Nephron (organoid): Measurements from ENCODE around the gene CCSER1.
"Not testable (repeated sequence)": the region's sequence is repeated elsewhere in the genome, so short reads cannot be mapped to it uniquely, and the experiment has no call there.

Experiments used
- H3K27ac Mint-ChIP-seq, 3 experiments: 2 replicates each; pipeline ENCODE4 v1.8.0; 2020; ENCODE audit warnings: mixed read lengths in 3 of 3, mild to moderate bottlenecking in 2 of 3, moderate library complexity in 1 of 3
- H3K27me3 Mint-ChIP-seq: 2 replicates; pipeline ENCODE4 v1.8.0; 2021; ENCODE audit warnings: low read depth, mild to moderate bottlenecking, moderate library complexity, mixed read lengths
- H3K36me3 Mint-ChIP-seq: 2 replicates; pipeline ENCODE4 v1.8.0; 2020; ENCODE audit warnings: low read depth, mixed read lengths
- H3K4me1 Mint-ChIP-seq: 2 replicates; pipeline ENCODE4 v1.8.0; 2020; ENCODE audit warnings: mixed read lengths
- H3K4me3 Mint-ChIP-seq, 3 experiments: 2 replicates each; pipeline ENCODE4 v1.8.0; 2020; ENCODE audit warnings: mild to moderate bottlenecking in 3 of 3, mixed read lengths in 3 of 3, moderate library complexity in 2 of 3
- H3K9me3 Mint-ChIP-seq: 2 replicates; pipeline ENCODE4 v1.8.0; 2020; ENCODE audit warnings: mixed read lengths
- CTCF ChIP-seq, 3 experiments: fragments of 200-600 bp; sonication (generic); IDR thresholded peaks; one replicate each; pipeline ENCODE4 v1.5.0; 2021; ENCODE audit warnings: antibody characterized with exemption in 3 of 3; ENCODE audit not compliant: unreplicated experiment in 3 of 3

The CCSER1 gene

GRCh38 chr4:91366554-91366953 is 1239.4 kb downstream of the CCSER1 start:
- H3K36me3 Mint-ChIP-seq: no peaks in the 10 kb centered on the region
- no peaks in the 10 kb centered on the region for H3K4me1 Mint-ChIP-seq
- H3K27ac Mint-ChIP-seq: no peak overlapping the region
- no peak overlapping the region for H3K4me3 Mint-ChIP-seq
- H3K9me3 Mint-ChIP-seq: no peaks in the 10 kb centered on the region
- TF ChIP-seq CTCF (IDR thresholded peaks at IDR 0.05; ENCODE audit: unreplicated experiment in 3 of 3): no peak
- no peaks in the 10 kb centered on the region for H3K27me3 Mint-ChIP-seq

GRCh38 chr4:91369116-91369515 is 1241.9 kb downstream of the CCSER1 start:
- no peak overlapping the region for H3K4me3 Mint-ChIP-seq
- no peaks in the 10 kb centered on the region for H3K27me3 Mint-ChIP-seq
- H3K36me3 Mint-ChIP-seq: no peaks in the 10 kb centered on the region
- peaks cover 3% of the 10 kb centered on the region for H3K9me3 Mint-ChIP-seq
- H3K4me1 Mint-ChIP-seq: no peaks in the 10 kb centered on the region
- no peak for TF ChIP-seq CTCF (IDR thresholded peaks at IDR 0.05; ENCODE audit: unreplicated experiment in 3 of 3)
- H3K27ac Mint-ChIP-seq: no peak overlapping the region

GRCh38 chr4:91373546-91373945 is 1246.4 kb downstream of the CCSER1 start:
- Mint-ChIP-seq H3K36me3 (no peaks in the 10 kb centered on the region), H3K27ac (no peak overlapping the region), H3K27me3 (no peaks in the 10 kb centered on the region), H3K4me1 (no peaks in the 10 kb centered on the region), H3K4me3 (no peak overlapping the region), H3K9me3 (peaks cover 14% of the 10 kb centered on the region)
- no peak for TF ChIP-seq CTCF (IDR thresholded peaks at IDR 0.05; ENCODE audit: unreplicated experiment in 3 of 3)

GRCh38 chr4:91405431-91405830 is 1278.2 kb downstream of the CCSER1 start:
- not testable (repeated sequence) for H3K4me1 Mint-ChIP-seq, H3K27me3 Mint-ChIP-seq, H3K27ac Mint-ChIP-seq, H3K36me3 Mint-ChIP-seq, H3K4me3 Mint-ChIP-seq, H3K9me3 Mint-ChIP-seq

DNA sequence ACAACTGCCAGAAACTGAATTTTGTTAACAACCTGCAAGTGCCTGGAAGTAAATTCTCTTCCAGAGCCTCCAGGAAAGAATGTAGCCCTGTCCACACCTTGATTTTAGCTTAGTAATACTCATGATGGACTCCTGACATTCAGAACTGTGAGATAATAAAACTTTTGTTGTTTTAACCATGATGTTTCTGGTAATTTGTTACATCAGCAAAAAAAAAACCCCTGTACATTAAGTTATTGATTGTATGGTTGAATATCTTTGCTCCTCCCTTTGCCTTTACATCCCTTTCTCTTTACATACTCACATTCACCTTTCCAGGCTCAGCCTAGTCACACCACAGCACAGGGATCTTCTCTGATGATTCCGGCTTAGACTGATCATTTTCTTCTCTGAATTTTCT is 1294.8 kb downstream of the CCSER1 start:
- H3K4me3 Mint-ChIP-seq: no peak overlapping the region
- no peaks in the 10 kb centered on the region for H3K4me1 Mint-ChIP-seq
- no peaks in the 10 kb centered on the region for H3K36me3 Mint-ChIP-seq
- no peaks in the 10 kb centered on the region for H3K27me3 Mint-ChIP-seq
- H3K9me3 Mint-ChIP-seq: peaks cover 14% of the 10 kb centered on the region
- no peak for TF ChIP-seq CTCF (IDR thresholded peaks at IDR 0.05; ENCODE audit: unreplicated experiment in 3 of 3)
- H3K27ac Mint-ChIP-seq: no peak overlapping the region

- Mint-ChIP-seq H3K4me3 (no peak overlapping the region), H3K4me1 (no peaks in the 10 kb centered on the region), H3K27ac (no peak overlapping the region), H3K36me3 (no peaks in the 10 kb centered on the region), H3K27me3 (no peaks in the 10 kb centered on the region), H3K9me3 (peaks cover 2% of the 10 kb centered on the region)
- TF ChIP-seq CTCF (IDR thresholded peaks at IDR 0.05; ENCODE audit: unreplicated experiment in 3 of 3): no peak
Measured at GRCh38 chr4:91426725-91427124, 1299.5 kb downstream of the CCSER1 start.
